ENCODE data around the gene LSAMP.

DNA sequence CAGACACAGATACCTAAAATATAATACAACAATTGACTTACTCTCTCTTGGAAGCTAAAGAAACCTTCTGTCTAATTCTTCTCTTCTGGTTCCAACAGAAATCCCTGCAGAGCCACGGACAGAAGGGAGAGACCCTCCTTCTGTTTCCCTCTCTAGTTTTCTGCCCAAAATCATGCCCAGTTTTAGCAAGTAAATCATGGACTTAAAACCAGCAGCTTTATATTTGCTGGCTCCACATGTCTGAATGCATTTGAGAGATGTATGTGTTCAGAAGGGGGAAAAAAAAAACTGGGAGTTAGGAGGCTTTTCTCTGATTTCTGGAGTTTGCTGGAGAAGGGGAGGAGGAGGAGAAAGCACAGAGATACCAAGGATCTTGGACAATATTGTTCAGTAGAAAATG, 147.1 kb downstream of the LSAMP start:
- TF ChIP-seq CTCF (IDR thresholded peaks at IDR 0.05; ENCODE audit: insufficient read depth, low read depth, low read length), result no peak
- no peak for TF ChIP-seq EZH2 (IDR thresholded peaks at IDR 0.05; ENCODE audit: insufficient read depth, low read length)

Measured in astrocyte (in vitro differentiated cells and primary cell).